Measurements from ENCODE around the gene RBKS.

Gene RBKS

DNA sequence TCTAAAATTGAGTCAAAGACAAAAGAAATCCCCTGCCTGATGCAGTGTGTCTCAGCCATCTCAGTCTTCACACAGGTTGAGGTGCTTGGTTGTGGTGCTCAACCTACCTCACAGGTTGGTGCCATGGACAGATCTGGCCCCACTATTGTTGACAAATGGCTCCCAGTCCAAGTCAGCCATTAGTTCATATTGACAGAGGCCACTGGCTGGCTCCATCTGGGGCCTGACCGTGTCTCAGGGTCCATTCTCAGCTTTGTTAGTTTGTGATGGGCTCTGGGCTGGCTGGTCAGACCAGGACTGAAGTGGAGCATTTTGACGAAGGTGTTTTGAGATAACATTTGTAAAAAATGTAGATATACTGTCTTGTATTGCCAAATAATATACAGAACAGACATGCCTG lies 81.8 kb downstream of the RBKS start:
- DNase-seq (ENCODE audit: low read depth) = no peak
- no peak overlapping the region for H3K4me3 ChIP-seq (ENCODE audit: low read depth, low read length)

DNA sequence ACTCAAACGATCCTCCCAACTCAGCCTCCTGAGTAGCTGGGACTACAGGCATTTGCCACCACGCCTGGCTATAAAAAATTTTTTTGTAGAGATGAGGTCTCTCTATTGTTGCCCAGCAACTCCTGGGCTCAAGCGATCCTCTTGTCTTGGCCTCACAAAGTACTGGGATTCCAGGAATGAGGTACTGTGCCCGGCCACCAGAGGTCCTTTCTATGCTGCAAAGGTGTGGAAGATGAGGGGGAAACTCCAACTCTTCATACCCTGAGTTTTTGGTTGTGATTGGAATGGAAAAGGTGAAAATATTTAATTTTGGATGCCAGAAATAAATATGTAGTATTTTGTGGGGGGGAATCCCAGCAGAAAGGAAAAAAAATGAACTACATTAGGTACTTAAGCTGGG lies 82.7 kb downstream of the RBKS start:
- no peak overlapping the region for H3K4me3 ChIP-seq (ENCODE audit: low read depth, low read length)
- no peak for DNase-seq (ENCODE audit: low read depth)

DNA sequence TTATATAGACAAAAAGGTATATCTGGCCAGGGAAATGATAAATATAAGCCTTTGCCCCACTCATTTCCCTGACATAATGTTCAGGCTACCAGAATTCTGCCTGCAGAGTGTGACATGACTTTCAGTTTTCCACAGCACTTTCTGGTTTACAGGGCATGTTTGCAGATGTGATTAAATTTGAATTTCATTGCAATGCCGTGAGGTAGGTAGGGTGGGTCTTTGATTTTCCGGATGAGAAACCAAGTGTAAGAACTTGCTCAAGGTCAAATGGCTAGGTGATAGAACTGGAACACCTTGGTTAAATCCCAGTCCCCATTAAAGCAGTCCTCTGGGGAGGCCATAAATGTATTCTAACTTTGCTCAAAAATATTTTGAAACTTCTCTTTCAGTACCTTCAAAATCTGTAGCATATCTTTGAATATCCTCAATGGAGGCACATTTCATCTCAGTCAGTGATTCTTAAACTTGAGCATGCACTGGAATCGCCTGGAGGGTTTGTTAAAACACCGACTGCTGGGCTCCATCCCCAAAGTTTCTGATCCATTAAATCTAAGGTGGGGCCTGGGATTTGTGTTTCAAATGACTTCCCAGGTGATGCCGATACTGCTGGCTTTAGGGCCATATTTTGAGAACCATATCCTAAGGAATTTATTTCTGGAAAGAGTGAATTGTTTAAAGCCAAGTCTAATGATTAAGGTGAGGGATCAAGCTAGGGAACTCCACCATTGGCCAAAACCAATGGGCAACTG lies 83.7 kb downstream of the RBKS start:
- no peak overlapping the region for H3K4me3 ChIP-seq (ENCODE audit: low read depth, low read length)
- no peak for DNase-seq (ENCODE audit: low read depth)

DNA sequence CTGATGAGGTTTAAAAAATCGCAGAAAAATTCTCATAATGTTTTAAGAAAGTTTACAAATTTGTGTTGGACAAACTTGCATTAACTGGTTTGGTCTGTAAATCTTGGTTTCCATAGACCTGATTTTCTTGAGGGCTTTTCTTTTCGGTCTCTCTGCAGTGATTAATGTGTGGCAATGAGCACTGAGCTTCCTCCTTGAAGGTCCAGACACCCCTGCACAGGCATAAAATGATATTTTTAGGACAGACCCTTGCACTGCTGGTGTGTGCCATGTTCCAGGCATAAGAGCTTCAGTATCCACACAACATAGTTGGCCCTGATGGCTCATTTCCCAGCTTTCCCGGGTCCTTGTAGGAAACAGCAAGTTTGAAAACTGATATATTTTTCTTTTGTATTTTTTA lies 85.0 kb downstream of the RBKS start:
- H3K4me3 ChIP-seq (ENCODE audit: low read depth, low read length) = no peak overlapping the region
- no peak for DNase-seq (ENCODE audit: low read depth)

DNA sequence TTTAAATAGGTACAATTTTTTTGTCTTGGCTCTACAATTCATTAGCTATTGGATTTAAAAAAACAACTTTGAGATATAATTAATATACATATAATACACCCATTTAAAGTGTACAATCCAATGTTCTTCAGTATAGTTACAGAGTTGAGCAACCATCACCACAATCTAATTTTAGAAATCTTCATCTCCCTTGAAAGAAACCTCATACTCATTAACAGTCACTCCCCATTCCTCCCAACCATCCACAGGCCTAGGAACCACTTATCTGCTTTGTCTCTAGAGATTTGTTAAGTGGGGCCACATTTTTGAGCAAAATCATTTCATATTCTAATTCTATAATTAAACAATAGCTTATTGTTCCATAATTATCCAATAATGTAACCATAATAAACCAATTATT lies 86.0 kb downstream of the RBKS start:
- H3K4me3 ChIP-seq (ENCODE audit: low read depth, low read length) = no peak overlapping the region
- DNase-seq (ENCODE audit: low read depth) = no peak

DNA sequence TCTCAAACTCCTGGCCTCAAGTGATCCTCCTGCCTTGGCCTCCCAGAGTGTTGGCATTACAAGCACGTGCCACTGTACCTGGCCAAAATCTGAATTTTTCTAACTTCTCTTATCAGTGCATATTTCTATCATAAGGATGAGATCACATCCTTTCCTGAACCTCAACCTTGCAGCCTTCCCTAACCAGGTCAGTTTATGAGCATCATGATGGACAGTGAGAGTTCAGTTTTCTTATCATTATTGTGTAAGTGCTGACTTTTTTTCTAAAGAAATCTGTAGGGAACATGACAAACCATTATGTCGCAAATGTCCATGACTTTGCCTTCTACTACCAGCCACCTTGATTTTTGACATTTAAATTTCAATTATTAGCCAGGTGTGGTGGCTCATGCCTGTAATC lies 87.1 kb downstream of the RBKS start:
- DNase-seq (ENCODE audit: low read depth) = no peak
- no peak overlapping the region for H3K4me3 ChIP-seq (ENCODE audit: low read depth, low read length)

DNA sequence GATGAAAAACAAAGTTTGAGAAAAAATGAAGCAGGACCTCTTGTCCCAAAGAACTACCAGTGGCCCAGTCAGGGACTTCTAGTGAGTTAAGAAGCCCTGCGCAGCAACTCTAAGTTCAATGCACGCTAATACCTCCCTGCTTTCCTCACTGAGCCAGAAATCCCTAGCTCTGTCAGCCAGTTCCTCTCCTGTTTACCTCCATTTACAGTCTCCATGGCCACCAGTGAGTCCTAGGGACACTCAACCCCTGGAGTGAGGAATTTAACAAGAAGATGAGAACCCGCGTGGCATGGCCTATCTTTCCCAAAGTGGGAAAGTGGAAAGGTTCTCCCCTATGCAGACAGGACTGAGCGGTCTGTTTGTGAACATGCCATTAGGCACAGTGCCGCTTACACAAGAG lies 87.6 kb downstream of the RBKS start:
- no peak for DNase-seq (ENCODE audit: low read depth)
- H3K4me3 ChIP-seq (ENCODE audit: low read depth, low read length) = no peak overlapping the region

DNA sequence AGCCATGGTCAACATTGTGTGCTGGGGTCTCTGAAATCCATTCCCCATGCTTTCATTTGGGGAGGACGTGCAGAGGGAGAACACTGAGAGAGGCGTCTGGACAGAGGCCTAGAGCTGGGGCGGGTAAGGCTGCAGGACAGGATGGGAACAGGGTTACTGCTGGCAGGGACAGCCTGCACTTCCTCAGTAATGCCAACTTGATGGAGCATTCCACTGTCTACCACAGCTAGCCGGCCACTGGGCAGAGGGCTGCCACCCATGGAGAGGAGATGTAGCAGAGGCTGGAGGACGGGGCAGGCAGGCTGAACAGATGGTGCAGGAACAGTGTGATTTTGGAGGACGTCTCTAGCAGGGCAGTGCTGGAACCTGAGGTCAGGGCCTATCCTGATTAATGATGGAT lies 89.3 kb downstream of the RBKS start:
- no peak overlapping the region for H3K4me3 ChIP-seq (ENCODE audit: low read depth, low read length)
- DNase-seq (ENCODE audit: low read depth) = no peak

DNA sequence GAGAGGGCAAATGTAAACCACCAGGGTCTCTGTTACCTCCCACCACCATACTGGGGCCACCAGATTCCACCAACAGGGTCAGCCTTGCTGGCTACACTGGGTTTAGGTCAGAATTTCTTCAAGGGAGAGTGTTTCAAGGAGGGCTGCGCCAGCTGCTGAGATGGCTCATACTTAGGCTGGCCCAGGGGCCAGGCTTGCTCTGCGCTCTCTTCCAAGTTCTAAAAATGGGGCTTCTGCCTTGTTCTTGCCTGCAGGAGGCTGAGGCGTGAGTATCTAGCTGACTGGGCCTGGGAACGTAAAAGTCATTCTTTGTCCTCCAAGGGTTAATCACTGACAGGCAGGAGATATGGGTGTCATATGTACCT lies 90.6 kb downstream of the RBKS start:
- DNase-seq (ENCODE audit: low read depth) = no peak
- no peak overlapping the region for H3K4me3 ChIP-seq (ENCODE audit: low read depth, low read length)

DNA sequence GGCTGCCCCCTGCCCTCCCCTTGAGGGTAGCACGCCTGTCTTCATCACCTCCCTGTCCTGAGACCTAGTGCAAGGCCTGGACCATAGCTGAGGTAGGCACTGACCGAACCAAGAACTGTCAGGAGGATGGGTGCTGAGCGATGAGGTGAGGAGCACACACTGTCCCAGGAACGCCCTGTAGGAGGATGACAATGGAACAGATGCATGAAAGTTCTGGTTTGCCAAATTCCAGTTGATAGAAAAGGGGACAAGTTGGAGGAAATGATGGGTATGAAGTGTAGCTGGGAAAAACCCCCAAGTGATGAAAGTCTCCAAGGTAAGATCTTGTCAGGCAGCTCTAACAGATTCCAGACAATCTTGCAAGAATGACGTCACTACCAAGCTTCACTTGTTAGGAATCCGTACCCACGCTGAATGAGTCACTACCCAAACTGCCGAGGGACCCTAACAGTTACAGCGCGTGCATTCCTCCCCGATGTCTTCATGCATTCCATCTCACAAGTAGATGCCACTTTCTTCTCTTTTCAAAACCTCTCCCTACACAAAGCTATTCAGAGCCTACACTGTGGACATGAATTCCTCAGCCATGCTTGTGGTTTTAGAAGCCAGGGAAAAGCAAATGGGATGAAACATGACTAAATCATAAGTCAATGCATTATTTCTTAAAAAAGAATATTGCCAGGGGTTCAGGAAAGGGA lies 91.1 kb downstream of the RBKS start:
- peak; percentile 100 for DNase-seq (ENCODE audit: low read depth)
- no peak overlapping the region for H3K4me3 ChIP-seq (ENCODE audit: low read depth, low read length)

DNA sequence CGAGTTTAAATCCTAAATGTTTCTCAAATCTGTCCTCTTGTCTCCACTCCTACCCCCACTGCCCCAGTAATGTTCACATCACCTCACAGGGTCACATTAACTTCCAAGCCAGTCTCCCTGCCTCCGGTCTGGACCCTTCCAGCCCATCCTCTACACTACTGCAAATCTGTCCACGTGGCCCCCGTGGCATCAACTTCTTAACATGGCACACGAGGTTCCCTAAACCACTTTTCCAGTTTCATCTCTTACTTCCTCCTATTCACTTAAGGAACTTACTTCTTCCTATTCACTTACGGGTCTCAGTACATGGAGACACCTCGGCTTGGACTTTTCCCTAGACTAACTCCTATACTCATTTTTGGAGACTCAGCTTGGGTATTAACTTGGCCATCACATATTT lies 91.7 kb downstream of the RBKS start:
- DNase-seq (ENCODE audit: low read depth) = no peak
- no peak overlapping the region for H3K4me3 ChIP-seq (ENCODE audit: low read depth, low read length)

DNA sequence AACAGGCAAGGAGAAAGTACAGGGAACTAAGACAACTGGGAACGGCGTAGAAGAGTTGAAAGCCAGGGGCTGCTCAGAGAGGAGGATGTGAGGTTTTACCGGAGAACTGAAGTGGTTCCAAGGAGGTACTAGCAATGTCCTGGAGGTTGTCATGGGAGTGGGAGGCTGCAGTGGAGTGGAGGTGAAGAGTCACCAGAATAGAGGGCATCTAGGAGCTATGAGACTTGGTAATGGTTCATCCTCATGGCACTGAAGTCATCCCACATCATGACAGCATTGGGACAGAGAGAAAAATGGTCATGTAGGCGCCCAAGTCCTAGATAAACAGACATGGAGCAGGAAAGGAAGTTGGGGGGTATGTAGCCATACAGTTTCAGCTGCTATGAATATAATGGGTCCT lies 92.3 kb downstream of the RBKS start:
- DNase-seq (ENCODE audit: low read depth) = no peak
- H3K4me3 ChIP-seq (ENCODE audit: low read depth, low read length) = no peak overlapping the region

DNA sequence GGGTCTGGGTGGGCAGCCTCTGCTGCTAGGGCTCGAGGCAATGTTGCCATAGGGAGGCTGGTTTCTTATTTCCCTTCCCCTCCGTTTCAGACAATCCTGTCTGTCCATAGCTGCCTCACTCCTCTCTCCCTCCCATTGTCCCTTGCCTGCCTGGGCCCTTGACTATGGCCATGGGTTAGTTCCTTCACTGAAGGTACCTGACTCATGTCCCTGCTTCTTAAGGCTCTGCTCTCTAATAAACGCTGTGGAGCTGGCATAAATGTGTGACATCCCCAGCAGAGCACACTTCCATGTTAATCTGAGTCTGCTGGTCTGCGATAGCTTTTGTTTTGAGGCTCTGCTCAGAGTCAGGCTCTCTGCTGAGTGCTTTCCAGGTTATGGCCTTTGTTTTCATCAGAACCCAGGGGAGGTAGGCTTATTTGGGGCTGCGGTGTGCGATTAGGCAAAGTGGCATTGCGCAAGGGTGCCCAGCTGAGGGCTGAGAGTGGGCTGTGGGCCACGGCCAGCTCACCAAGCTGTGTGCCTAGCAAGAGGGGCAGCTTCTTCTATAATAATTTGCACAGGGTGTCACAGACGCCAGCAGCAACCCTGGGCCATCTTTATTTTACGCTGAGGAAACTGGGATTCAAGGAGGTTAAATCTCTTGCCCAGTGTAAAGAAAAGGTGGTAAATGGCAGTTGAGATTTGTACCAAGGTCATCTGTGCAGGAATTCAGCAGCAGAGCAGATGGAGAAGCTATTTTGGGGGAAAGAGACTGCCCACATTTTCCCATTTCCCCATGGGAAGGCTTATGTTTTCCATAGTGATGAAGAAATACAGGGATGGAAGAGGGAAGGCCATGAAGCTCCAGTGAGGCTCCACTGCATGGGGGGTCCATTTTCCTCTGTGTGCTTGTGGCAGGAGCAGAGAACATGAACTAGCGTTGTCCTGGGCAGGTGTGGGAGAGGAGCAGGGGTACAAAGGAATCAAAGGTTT lies 93.1 kb downstream of the RBKS start:
- no peak for DNase-seq (ENCODE audit: low read depth)

DNA sequence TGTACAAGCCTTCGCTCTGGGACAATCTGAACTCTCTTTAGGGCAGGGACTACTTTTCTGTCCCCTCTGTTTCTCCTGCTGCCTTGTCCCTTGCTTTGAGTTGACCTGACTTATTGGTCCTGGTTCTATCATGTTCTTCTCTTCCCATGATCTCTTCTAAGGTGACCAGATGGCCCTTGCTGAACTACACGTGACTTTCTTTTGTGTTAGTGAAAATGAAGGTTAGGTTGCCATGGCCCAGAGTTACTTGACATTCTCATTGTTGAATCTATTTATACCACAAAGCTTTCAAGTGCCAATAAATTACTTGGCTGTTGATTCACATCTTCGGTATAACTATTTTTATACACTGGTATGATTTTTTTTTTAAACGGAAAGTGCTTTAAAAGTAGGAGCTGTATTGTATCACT lies 94.3 kb downstream of the RBKS start:
- H3K4me3 ChIP-seq (ENCODE audit: low read depth, low read length) = no peak overlapping the region
- DNase-seq (ENCODE audit: low read depth) = no peak

More for the DNA sequence above, 93.1 kb downstream of the RBKS start:
- H3K4me3 ChIP-seq (ENCODE audit: low read depth, low read length) = no peak overlapping the region

DNA sequence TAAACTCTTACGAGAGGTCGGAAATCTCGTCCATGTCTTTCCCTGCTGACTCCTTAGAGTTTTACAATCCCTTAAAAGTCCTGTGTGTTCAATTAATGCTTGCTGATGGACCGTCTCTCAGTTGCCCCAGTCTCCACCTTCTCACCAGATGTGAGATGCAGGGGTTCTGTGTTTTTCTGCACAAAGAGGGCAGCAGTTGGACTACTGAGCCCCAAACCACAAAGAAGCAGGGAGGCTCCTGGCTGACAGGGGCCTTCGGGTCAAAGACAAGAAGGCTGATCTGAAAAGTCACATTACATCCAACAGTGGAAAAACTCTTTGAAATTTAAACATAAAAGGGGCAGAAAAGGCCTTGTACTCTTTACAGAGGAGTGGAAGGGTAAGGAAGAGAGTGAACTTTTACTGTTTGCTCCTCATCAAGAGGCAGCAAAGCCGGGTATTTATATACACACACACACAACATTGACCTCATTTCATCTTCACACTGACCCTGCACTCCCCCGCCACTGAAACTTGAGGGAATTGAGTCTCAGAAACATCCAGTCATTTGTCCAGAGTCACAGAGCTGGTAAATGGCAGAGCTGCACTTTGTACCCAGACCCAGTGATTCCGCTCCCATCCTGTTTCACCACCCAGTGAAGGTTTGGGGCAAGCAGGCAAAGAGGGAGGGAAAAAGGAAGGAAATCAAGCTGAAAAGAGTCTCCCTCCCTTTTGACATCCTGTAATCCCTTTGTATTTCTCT lies 94.9 kb downstream of the RBKS start:
- H3K4me3 ChIP-seq (ENCODE audit: low read depth, low read length) = no peak overlapping the region
- no peak for DNase-seq (ENCODE audit: low read depth)

DNA sequence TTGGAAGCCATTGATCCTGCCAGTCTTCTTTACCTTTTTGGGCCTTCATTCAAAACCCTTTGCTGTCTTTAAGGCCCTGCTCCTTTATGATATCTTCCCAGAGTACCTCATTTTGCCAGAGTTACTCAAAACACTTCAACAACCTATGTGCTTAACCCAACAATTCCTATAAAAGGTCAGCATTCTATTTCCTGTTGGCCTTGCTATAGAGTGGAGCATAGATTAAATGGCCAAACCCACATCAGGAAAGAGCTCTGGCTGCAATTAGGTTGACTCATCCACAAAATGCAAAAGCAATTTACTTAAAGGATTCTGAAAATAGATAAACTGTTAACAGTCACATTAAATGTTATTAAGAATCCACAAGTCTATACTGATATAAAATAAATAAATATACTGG lies 97.4 kb downstream of the RBKS start:
- DNase-seq (ENCODE audit: low read depth) = peak; percentile 32
- no peak overlapping the region for H3K4me3 ChIP-seq (ENCODE audit: low read depth, low read length)

DNA sequence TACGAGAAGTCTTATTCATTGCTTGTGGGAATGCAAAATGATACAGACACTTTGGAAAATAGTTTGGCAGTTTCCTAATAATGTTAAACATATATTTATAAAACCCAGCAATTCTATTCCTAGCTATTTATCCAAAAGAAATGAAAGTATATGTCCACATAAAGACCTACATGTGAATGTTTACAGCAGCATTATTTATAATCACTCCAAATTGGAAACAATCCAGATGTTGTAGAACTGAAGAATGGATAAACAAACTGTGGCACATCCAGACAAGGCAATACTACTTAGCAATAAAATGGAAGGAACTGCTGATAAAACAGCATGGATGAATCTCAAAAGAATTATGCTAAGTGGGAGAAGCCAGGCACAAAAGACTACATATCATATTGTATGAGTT lies 99.4 kb downstream of the RBKS start:
- DNase-seq (ENCODE audit: low read depth) = no peak
- no peak overlapping the region for H3K4me3 ChIP-seq (ENCODE audit: low read depth, low read length)

DNA sequence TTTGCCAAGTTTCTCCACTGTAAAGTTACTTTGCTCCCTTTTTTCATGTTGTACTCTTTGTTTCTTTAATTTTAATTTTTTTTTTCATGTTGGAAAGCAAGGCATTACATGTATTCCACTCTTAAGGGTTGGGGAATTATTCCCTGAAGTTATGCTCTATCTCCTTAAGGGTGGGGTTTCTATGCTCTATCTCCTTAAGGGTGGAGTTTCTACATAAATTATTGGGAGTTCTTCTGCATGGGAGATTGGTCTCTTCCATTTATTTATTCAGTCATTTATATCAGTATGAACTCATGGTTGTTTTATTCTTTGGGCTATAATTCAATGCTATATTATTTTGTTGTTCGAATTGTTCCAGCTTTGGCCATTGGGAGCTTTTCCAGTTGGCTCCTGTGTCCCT lies 107.5 kb downstream of the RBKS start:
- no peak for DNase-seq (ENCODE audit: low read depth)

DNA sequence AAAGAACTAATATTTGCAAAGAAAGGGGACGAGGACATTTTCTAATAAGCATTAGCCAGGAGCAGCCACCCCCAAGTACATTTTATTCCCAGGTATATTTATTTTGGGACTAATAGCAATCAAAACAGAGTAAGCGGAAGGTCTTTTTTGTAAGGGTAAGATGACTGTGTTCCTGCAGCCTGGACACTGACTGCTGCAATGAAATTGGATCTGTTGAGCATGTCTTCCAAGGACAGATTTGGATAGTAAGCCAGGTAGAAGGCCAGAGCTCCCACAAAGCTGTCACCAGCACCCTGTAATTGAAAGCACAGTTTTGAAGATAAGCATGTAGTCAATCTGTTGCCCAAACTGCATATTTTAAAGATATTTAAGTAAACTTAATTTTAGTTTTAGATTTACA lies 108.7 kb downstream of the RBKS start:
- DNase-seq (ENCODE audit: low read depth) = no peak
- H3K4me3 ChIP-seq (ENCODE audit: low read depth, low read length) = no peak overlapping the region

More for the DNA sequence above, 107.5 kb downstream of the RBKS start:
- no peak overlapping the region for H3K4me3 ChIP-seq (ENCODE audit: low read depth, low read length)
